Activated CD8-positive, alpha-beta T cell treated with anti-CD3 and anti-CD28 coated beads, Interleukin-2, amount 10 ng/mL, durations not matched to agents 7 days and 5 days (primary cell): Measurements from ENCODE around the gene IFFO2. TPM values are rescaled to one million over a fixed set of nuclear protein-coding genes. Genes with fewer than 3 reads are reported as not detected.

Source experiments
- ATAC-seq: fragments of 150-1000 bp; cut with Tn5 transposase; one replicate; pipeline ENCODE4 v1.10.0; 2021; ENCODE audit warnings: moderate library complexity
- CTCF ChIA-PET: fragments of 350-600 bp; sonication (Branson Sonifier 250); formaldehyde crosslinking; loops from one replicate; lab custom pipeline; 2021; ENCODE audit warnings: antibody characterized with exemption; lab: Charles Lee
- POLR2A ChIA-PET: fragments of 350-600 bp; sonication (Branson Sonifier 250); formaldehyde crosslinking; loops from one replicate; lab custom pipeline; 2021; ENCODE audit warnings: antibody characterized with exemption; lab: Charles Lee
- DNase-seq: peaks from one replicate; pipeline ENCODE4 v3.0.0-alpha.2; 2020
- H3K27ac Mint-ChIP-seq: one replicate; pipeline ENCODE4 v1.8.0; 2021; ENCODE audit warnings: mild to moderate bottlenecking, mixed read lengths
- H3K27me3 Mint-ChIP-seq: one replicate; pipeline ENCODE4 v1.8.0; 2021; ENCODE audit warnings: low read depth, mixed read lengths
- H3K36me3 Mint-ChIP-seq: one replicate; pipeline ENCODE4 v1.8.0; 2021; ENCODE audit warnings: low read depth, mixed read lengths
- H3K4me1 Mint-ChIP-seq: one replicate; pipeline ENCODE4 v1.8.0; 2021; ENCODE audit warnings: low read depth, mixed read lengths
- H3K4me3 Mint-ChIP-seq: one replicate; pipeline ENCODE4 v1.8.0; 2021; ENCODE audit warnings: mild to moderate bottlenecking, mixed read lengths
- H3K9me3 Mint-ChIP-seq: one replicate; pipeline ENCODE4 v1.8.0; 2022; ENCODE audit warnings: mixed read lengths; ENCODE audit not compliant: insufficient read depth
- total RNA-seq, 2 experiments: library from RNA; stranded (reverse); gene quantifications; one replicate each; pipeline ENCODE4 v1.2.3, GENCODE V29; 2021

The IFFO2 gene
- total RNA-seq, 2 experiments from 2014 or later: 7.2 to 8.2 TPM

DNA sequence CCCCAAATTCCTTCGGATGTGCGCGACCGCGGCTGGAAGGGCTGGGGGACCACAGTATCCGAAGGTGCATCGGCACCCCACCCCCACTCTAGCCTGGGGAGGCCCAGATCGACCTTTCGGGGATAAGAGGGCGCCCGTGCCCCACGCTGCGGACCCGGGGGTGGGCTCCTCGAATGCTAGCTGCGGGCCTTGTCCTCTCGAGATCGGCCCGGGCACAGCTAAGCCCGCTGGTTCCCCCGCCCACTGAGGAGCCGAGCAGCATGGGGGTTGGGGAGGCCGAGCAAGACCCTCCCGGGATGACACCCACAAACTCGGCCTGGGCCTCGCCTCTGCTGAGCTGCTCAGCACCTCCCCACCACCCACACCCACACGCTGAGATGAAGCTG is 653 bp upstream of the IFFO2 start:
- H3K27me3 Mint-ChIP-seq: peaks cover 45% of the 10 kb centered on the region
- no peak for DNase-seq
- no peaks in the 10 kb centered on the region for H3K36me3 Mint-ChIP-seq
- H3K4me1 Mint-ChIP-seq: peaks cover 54% of the 10 kb centered on the region
- peak overlapping the region; percentile 77 for H3K4me3 Mint-ChIP-seq
- H3K27ac Mint-ChIP-seq: peak overlapping the region; percentile 72
- ChIA-PET POLR2A (interaction anchor here (0.5 to 3.6 kb wide), 3 partner anchors 30 to 243 kb away, joined by 3 to 47 read pairs (median 3); no protein-coding TSS in a partner anchor), CTCF (interaction anchor here (0.8 to 10.1 kb wide), 9 partner anchors 13 to 155 kb away, joined by 3 to 116 read pairs (median 8); partner anchors contain the start of gene ALDH4A1)
- peak; percentile 1 for ATAC-seq
- H3K9me3 Mint-ChIP-seq: no peaks in the 10 kb centered on the region

DNA sequence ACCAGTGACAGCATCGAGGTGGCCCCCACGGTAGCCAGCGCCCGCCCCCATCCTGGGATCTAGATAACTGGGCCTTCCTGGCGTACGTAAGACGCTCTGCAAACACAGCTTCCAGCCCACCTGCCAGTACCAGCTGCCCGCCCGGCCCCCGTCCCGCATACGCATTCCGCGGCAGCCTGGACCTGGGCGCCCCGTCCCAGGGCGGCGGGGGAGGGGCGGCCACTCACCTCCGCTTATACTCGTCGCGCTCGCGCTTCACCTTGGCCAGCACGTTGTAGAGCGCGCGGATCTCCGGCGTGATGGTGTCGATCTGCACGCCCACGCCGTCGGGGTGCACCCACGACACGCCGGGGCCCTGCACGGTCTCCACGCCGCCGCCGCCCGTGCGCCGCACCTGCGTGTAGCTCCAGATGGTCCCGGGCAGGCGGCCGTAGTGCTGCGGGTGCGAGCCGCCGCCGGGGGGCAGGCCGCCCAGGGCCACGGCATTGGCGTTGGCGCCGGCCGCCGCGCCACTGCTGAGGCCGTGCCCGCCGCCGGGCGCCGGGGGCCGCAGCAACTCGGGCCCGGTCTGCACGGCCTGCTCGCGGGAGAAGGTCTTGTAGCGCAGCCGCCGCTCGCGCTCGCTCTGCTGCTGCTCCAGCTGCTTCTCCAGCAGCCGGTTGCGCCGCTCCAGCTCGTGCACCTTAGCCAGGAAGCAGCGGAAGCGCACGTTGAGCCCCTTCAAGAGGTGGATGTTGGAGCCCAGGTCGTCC is 859 bp downstream of the IFFO2 start:
- ChIA-PET CTCF (interaction anchor here (1.4 to 10.1 kb wide), 5 partner anchors 29 to 152 kb away, joined by 3 to 116 read pairs (median 13); partner anchors contain the start of gene ALDH4A1), POLR2A (interaction anchor here (3.6 kb wide), 1 partner anchor 29 kb away, joined by 47 read pairs; no protein-coding TSS in a partner anchor)
- Mint-ChIP-seq H3K36me3 (no peaks in the 10 kb centered on the region), H3K9me3 (no peaks in the 10 kb centered on the region), H3K4me3 (peak overlapping the region; percentile 72), H3K27me3 (peaks cover 41% of the 10 kb centered on the region), H3K4me1 (peaks cover 69% of the 10 kb centered on the region), H3K27ac (no peak overlapping the region)
- peak; percentile 12 for ATAC-seq
- peak; percentile 66 for DNase-seq

DNA sequence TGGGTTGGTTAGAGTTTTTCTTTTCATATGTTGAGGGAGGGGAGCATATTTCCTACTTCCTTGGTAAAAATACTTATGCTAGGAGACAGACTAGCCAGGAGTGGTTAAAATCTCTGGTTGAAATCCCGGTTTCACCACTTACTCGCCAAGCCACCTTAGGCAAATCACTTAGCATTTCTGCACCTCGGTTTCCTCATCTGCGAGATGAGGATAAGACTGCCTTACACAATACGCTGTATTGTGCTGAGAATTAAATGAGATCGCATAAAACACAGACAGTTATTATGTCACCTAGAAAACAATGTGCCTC is 1.4 kb downstream of the IFFO2 start:
- ChIA-PET POLR2A (interaction anchor here (0.7 to 3.6 kb wide), 2 partner anchors 28 to 255 kb away, joined by 3 to 47 read pairs; no protein-coding TSS in a partner anchor), CTCF (interaction anchor here (1.0 to 10.1 kb wide), 4 partner anchors 28 to 48 kb away, joined by 4 to 116 read pairs (median 14); no protein-coding TSS in a partner anchor)
- peak overlapping the region; percentile 72 for H3K4me3 Mint-ChIP-seq
- peaks cover 37% of the 10 kb centered on the region for H3K27me3 Mint-ChIP-seq
- peaks cover 74% of the 10 kb centered on the region for H3K4me1 Mint-ChIP-seq
- DNase-seq (no peak), ATAC-seq (no peak)
- H3K36me3 Mint-ChIP-seq: no peaks in the 10 kb centered on the region
- H3K9me3 Mint-ChIP-seq: no peaks in the 10 kb centered on the region
- no peak overlapping the region for H3K27ac Mint-ChIP-seq

DNA sequence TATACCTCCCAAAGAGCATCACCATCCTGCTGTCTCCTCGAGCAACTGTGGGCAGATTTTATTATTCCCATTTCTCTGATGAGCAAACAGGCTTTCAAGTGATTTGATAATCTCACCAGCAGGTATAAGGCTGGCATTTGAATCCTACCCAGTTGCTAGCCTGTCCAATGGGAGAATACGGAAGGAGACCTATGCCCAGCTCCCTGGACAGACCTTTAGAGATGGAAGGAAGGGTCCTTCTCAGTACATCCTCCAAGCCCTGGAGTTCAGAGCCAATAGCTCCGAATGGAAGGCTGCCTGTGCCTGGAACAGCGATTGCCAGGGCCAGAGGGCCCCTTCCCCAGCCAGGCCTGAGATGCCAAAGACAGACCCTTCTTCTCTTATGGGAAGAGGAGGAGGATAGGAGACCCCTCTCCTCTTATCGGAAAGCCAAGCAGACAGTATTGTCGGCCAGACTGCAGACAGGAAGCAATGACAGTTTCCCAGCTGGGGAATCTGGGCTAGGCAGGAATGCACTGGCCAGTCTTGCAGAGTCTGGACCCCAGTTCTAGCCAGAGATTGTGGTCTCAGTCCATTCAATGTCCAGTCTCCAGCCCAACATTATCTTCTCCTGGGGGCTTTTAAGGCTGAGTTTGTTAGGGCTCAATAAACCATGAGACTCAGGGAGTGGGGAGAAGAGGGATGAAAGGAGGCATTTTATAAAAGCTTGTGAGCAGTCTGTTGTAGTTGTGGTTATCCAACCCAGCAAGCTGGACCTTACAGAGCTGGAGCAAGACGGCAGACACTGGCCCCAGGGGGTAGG is 2.0 kb downstream of the IFFO2 start:
- no peak for ATAC-seq
- no peak for DNase-seq
- no peaks in the 10 kb centered on the region for H3K9me3 Mint-ChIP-seq
- H3K27me3 Mint-ChIP-seq: peaks cover 31% of the 10 kb centered on the region
- H3K4me1 Mint-ChIP-seq: peaks cover 80% of the 10 kb centered on the region
- POLR2A ChIA-PET: interaction anchor here (0.7 to 7.2 kb wide), 2 partner anchors 26 to 256 kb away, joined by 3 to 118 read pairs; no protein-coding TSS in a partner anchor
- H3K27ac Mint-ChIP-seq: no peak overlapping the region
- CTCF ChIA-PET: interaction anchor here (0.6 to 10.1 kb wide), 5 partner anchors 28 to 47 kb away, joined by 3 to 116 read pairs (median 10); no protein-coding TSS in a partner anchor
- peak overlapping the region; percentile 72 for H3K4me3 Mint-ChIP-seq
- no peaks in the 10 kb centered on the region for H3K36me3 Mint-ChIP-seq

DNA sequence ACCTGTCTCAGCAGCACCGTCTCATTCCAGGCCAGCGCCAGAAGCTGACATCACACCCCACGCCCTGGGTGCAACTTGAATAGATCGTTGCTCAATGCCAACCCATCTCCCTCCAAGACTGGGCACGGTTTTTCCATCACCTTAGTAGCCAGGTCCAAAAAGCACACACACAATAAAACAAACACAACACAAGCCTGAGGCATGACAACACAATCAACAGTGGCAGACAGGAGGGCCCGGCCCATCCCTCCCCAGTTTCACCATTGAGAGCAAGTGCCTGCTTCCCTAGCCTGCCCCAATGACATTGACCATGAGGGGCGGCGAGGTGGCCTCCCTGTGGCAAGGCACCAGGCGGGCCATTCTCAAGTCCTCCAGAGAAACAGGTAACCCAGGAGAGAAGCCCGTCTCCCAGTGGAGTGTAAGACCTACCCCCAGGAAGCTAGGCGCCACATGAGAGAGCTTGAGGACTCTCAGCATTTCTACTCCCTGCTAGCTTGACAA is 2.7 kb downstream of the IFFO2 start:
- peak overlapping the region; percentile 72 for H3K4me3 Mint-ChIP-seq
- no peaks in the 10 kb centered on the region for H3K9me3 Mint-ChIP-seq
- no peaks in the 10 kb centered on the region for H3K36me3 Mint-ChIP-seq
- CTCF ChIA-PET: interaction anchor here (0.6 to 10.1 kb wide), 4 partner anchors 10 to 47 kb away, joined by 3 to 116 read pairs (median 28); no protein-coding TSS in a partner anchor
- H3K4me1 Mint-ChIP-seq: peaks cover 84% of the 10 kb centered on the region
- POLR2A ChIA-PET: interaction anchor here (7.2 kb wide), 1 partner anchor 26 kb away, joined by 118 read pairs; no protein-coding TSS in a partner anchor
- H3K27me3 Mint-ChIP-seq: peaks cover 27% of the 10 kb centered on the region
- DNase-seq: no peak
- H3K27ac Mint-ChIP-seq: no peak overlapping the region
- no peak for ATAC-seq

DNA sequence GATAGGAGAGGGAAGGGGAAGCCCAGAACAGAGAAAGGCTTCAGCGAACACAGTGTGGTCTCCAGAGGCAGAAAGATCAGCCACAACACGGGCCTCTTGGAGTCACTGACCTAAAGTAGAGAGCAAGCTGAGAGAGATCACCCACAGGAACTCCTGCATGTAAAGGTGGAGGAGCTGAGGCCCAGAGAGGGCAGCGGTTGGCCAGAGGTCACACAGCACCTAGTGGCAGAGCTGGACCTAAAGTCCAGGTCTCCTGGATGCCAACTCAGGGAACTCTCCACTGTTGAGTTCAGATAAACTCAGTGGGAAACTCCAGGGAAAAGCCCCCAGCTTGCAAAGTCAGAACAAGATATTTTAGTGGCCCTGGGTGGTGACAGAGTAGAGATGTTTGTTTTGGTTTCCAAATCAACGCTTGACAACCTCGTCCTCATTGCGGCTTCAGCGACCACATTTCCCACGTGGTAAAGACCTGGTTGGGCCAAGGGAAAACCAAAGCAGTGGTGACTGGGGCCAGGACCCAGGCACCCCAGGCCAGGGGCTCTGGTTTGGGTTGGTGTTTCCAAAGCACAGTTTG is 4.6 kb downstream of the IFFO2 start:
- CTCF ChIA-PET: interaction anchor here (1.1 to 10.1 kb wide), 8 partner anchors 8 to 123 kb away, joined by 3 to 116 read pairs (median 5); no protein-coding TSS in a partner anchor
- no peaks in the 10 kb centered on the region for H3K36me3 Mint-ChIP-seq
- peak overlapping the region; percentile 94 for H3K27ac Mint-ChIP-seq
- peaks cover 21% of the 10 kb centered on the region for H3K27me3 Mint-ChIP-seq
- ATAC-seq (peak; percentile 40), DNase-seq (peak; percentile 91)
- H3K9me3 Mint-ChIP-seq: no peaks in the 10 kb centered on the region
- peak overlapping the region; percentile 71 for H3K4me3 Mint-ChIP-seq
- H3K4me1 Mint-ChIP-seq: peaks cover 85% of the 10 kb centered on the region
- POLR2A ChIA-PET: interaction anchor here (1.0 to 7.2 kb wide), 5 partner anchors 11 to 121 kb away, joined by 3 to 118 read pairs (median 4); no protein-coding TSS in a partner anchor

DNA sequence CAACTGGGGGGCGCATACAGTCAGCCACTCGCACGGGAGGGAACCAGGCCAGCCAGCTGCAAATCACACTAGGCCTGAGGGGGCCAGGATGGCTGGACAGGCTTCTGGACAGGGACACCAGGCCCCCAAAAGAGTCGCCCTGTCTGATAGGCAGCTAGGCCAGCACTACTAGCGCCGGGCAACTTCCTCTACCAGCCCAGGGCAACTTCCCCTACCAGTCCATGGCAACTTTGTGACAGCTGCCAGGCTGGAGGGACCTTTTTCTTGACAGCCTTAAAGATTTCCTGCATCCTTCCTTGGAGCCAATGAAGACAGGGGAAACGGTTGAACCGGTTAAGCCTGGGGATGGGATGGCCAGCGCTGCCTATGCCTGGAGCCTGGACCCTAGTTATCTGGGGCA is 5.1 kb downstream of the IFFO2 start:
- ATAC-seq: peak; percentile 0
- no peaks in the 10 kb centered on the region for H3K9me3 Mint-ChIP-seq
- H3K27ac Mint-ChIP-seq: peak overlapping the region; percentile 94
- peaks cover 86% of the 10 kb centered on the region for H3K4me1 Mint-ChIP-seq
- CTCF ChIA-PET: interaction anchor here (0.7 to 10.1 kb wide), 9 partner anchors 10 to 151 kb away, joined by 3 to 116 read pairs (median 4); no protein-coding TSS in a partner anchor
- H3K36me3 Mint-ChIP-seq: no peaks in the 10 kb centered on the region
- H3K4me3 Mint-ChIP-seq: peak overlapping the region; percentile 71
- peak; percentile 41 for DNase-seq
- H3K27me3 Mint-ChIP-seq: peaks cover 21% of the 10 kb centered on the region
- POLR2A ChIA-PET: interaction anchor here (0.8 to 7.2 kb wide), 5 partner anchors 11 to 38 kb away, joined by 3 to 118 read pairs (median 3); no protein-coding TSS in a partner anchor

DNA sequence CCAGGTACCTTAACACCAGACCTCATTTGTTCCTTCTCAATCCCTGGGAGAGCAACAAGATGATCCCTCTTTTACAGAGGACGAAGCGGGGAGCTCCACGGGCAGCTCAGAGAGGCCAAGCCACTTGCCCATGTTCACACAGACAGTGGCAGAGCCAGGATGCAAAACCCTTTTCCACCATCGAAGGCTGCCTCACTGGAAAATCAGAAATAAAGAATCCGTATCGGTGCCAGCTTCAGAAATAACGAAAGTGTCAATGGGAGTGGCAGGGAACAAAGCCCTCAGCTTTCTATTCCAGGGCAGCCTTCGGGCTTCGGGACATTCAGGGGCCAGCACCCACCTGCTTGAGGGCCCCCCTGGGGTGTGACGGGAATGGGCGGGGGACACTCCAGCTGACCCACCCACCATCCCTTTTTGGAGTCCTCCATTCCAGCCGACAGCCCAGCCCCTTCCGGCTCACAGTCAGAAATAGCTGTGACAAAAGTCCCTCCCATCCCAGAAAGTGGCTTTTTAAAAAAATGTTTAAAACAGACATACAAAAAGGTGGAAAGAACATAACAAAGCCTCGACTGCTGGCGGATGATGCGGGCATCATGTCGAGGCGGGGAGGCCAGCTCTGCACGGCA is 6.0 kb downstream of the IFFO2 start:
- Mint-ChIP-seq H3K9me3 (no peaks in the 10 kb centered on the region), H3K36me3 (no peaks in the 10 kb centered on the region), H3K4me1 (peaks cover 89% of the 10 kb centered on the region), H3K27ac (peak overlapping the region; percentile 94), H3K4me3 (peak overlapping the region; percentile 71), H3K27me3 (peaks cover 21% of the 10 kb centered on the region)
- ChIA-PET CTCF (interaction anchor here (0.7 to 10.1 kb wide), 8 partner anchors 9 to 152 kb away, joined by 3 to 116 read pairs (median 5); no protein-coding TSS in a partner anchor), POLR2A (interaction anchor here (0.8 to 7.2 kb wide), 5 partner anchors 10 to 37 kb away, joined by 3 to 118 read pairs (median 3); no protein-coding TSS in a partner anchor)
- DNase-seq (peak; percentile 40), ATAC-seq (no peak)

DNA sequence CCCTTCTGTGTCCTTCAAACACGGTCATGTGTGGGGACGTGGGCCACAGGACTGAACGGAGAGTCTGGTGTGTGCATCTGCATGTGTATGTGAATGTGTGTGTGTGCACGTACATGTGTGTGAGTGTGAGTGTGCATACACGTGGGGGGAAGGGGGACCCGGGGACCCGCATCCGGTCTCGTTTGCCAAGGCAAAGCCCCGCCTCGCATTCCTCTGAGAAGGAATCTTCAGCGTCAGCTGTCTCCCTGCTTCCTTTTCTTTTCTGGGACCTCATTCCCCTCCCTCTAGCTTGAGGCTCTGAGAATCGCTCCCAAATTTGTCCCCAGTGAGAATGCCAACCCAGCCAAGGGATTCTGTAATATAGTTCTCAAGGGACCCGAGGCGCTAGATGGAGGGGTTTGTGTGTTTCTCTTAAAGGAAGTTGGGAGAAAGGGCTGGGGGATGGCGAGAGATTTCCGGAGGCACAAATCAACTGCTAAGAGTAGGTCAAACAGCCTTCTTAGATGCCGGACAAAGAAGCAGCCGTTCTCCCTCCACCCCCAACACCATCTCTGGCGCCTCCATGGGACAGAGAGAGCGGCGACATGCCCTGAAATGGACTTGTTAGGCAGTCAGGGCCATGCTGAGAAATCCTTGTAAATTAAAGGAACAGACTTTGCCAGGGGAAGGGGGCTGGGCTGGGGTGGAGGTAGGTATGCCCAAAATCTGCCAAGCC is 6.6 kb downstream of the IFFO2 start:
- H3K9me3 Mint-ChIP-seq: no peaks in the 10 kb centered on the region
- peak; percentile 41 for DNase-seq
- H3K36me3 Mint-ChIP-seq: no peaks in the 10 kb centered on the region
- peak overlapping the region; percentile 94 for H3K27ac Mint-ChIP-seq
- H3K4me3 Mint-ChIP-seq: peak overlapping the region; percentile 71
- peaks cover 86% of the 10 kb centered on the region for H3K4me1 Mint-ChIP-seq
- no peak for ATAC-seq
- ChIA-PET CTCF (interaction anchor here (0.6 to 10.1 kb wide), 5 partner anchors 23 to 102 kb away, joined by 3 to 116 read pairs (median 46); no protein-coding TSS in a partner anchor), POLR2A (interaction anchor here (1.9 to 7.2 kb wide), 2 partner anchors 22 to 25 kb away, joined by 9 to 118 read pairs; no protein-coding TSS in a partner anchor)
- H3K27me3 Mint-ChIP-seq: peaks cover 17% of the 10 kb centered on the region
